ENCODE measurements around the gene SENP1.

DNA sequence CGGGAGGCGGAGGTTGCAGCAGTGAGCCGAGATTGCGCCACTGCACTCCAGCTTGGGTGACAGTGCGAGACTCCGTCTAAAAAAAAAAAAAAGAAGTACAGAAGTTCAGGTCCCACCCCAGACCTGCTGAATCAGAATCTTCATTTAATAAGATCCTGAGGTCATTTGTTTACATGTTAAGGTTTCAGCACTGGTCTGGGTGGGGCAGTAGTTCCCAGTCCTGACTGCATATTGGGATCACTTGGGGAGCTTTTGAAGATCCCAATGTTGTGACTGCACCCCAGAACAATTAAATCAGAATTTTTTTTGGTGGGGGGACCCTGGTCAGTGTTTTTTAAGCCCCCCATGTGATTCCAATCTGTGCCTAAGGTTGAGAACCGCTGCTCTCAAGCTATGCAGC, 89.9 kb downstream of the SENP1 start:
- TF ChIP-seq, protein P1, sequence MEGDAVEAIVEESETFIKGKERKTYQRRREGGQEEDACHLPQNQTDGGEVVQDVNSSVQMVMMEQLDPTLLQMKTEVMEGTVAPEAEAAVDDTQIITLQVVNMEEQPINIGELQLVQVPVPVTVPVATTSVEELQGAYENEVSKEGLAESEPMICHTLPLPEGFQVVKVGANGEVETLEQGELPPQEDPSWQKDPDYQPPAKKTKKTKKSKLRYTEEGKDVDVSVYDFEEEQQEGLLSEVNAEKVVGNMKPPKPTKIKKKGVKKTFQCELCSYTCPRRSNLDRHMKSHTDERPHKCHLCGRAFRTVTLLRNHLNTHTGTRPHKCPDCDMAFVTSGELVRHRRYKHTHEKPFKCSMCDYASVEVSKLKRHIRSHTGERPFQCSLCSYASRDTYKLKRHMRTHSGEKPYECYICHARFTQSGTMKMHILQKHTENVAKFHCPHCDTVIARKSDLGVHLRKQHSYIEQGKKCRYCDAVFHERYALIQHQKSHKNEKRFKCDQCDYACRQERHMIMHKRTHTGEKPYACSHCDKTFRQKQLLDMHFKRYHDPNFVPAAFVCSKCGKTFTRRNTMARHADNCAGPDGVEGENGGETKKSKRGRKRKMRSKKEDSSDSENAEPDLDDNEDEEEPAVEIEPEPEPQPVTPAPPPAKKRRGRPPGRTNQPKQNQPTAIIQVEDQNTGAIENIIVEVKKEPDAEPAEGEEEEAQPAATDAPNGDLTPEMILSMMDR (IDR thresholded peaks at IDR 0.05) = no peak
- TF ChIP-seq POLR2A (IDR thresholded peaks at IDR 0.05) = no peak

Measured in Peyer's patch (tissue), 4 donors.